GM18498 (cell line): Measurements from ENCODE around the gene NHERF1.

Experiments used
- ATAC-seq: cut with Tn5 transposase; IDR thresholded peaks from one replicate; pipeline ENCODE4 v1.9.1; 2021; ENCODE audit warnings: mild to moderate bottlenecking, moderate library complexity; ENCODE audit not compliant: unreplicated experiment

The NHERF1 gene

DNA sequence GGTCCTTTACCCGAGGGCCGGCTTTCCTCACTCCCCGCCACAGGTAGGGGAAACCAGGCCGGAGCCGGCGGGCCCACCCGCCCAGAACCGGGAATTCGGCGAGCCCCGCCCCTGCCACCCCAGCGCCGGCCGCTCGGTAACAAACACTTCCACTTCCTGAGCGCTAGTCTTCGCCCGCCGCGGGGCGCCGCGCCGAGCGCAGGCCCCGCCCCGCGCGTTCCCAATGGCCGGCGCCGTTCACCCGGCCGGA, 224 bp upstream of the NHERF1 start:
- no peak for ATAC-seq

DNA sequence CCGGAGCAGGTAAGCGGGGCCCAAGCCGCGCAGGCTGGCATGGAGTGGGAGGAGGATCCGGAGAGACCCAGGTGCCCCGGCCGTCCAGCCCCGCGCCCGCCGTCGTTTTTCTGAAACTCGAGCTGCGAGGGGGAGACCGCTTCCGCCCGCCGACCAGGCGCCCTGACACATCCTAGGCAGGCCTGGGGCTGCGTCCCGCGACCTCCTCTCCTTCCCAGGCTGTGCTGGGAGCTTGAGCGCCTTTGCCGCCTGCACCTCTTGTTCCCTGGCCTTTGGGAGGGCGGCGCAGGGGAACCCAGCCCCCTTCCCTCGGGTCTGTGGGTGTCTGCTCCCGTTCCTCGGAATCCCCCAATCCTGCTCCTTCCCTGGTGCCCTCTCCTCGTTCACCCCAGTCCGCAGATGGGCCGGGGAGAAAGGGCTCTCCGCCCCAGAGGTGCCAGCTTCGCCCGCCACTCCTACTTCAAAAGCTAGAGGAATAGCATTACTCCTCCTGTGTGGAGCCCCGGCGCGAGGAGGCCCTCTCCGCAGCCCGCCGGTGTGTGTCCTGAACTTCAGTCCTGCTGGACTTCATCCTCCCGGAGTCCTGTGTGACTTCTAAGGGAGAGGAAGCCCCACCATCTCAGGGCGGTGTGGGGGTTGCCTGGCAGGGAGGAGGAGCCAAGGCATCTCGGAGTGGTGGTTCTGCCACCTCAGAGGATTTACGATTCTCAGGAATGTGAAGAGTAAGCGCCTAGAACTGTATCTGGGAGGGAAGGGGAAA, 1.0 kb downstream of the NHERF1 start:
- ATAC-seq: peak; percentile 14

DNA sequence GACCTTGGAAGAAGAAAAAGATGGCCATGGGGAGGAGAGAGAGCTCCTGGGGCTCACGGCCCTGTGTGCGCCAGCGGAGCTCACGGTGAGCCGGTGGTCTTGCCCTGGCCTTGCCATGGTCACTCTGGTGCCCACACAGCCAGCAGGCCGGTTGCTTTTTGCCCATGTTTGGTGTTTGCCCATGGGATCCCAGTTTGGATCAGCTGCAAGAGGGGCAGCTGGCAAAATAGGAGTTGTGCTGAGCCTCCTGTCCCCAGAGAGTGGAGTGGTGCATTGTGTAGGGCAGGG, 1.6 kb downstream of the NHERF1 start:
- ATAC-seq: no peak

DNA sequence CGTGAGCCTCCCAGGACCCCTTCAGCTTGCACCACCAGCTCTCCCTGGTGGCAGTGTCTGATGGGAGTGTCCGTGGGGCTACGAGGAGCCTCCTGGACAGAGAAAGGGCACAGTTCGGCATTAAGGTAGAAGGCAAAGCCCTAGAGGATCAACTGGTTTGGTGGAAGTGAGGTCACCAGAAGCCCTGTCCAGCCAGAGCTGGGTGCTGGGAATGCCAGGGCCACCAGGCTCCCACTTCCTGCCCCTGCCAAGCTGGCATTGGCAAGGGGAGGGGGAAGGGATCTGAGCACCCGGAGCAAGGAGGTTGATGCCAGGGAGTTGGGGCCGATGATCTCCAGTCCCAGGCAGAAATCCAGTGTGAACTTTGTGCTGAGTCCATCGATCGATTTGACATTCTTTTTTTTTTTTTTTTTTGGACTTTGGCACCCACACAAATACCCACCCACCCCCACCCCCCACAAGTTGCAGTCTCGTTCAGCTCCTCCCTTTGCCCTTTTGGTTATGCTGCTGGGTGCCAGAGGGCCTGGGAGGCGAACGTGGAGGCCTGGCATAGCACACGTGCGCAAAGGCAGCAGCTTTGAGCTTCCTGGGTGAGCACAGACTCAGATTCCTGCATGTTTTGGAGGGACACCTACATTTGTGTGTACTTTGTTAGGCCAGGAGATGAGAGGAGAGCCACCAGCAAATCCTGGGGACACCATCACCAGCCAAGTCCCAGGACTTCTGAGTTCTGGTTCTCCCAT, 2.1 kb downstream of the NHERF1 start:
- no peak for ATAC-seq

DNA sequence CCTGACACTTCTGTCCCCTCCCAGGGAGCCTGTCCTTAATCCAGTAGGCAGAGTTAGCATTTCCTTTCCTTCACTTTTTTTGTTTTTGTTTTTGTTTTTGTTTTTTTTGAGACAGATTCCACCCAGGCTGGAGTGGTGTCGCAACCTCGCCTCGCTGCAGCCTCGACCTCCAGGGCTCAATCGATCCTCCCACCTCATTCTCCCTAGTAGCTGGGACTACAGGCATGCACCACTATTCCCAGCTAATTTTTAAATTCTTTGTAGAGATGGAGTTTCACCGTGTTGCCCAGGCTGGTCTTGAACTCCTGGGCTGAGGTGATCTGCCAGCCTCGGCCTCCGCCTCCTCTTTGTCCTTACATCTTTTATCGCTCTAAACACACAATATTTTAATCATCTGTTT, 4.0 kb downstream of the NHERF1 start:
- no peak for ATAC-seq

DNA sequence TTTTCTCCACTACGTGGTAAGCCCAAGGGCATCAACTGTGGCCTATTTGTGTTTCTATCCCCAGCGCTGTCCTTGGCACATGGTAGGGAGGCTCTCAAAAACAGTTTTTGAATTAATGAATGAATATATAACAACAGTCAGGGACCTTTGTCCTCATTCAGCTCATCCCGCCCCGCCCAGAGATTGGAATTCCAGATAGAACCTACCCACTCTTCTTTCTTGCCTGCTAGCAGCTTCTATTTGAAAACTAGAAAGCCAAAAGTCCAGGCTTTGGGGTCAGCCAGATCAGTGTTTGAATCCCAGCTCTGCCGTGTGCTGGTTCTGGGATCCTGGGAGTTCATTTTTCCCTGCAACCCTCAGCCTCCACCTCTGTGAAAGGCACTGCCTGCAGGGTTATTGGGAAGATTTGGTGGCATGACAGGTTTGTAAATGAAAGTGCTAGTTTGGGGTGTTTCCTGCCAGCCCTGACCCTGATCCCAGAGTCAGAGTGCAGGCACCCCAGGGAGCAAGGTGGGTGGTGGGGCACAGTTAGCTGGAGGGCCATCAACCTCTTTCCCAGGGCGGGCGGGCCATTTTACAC, 4.5 kb downstream of the NHERF1 start:
- ATAC-seq: no peak

DNA sequence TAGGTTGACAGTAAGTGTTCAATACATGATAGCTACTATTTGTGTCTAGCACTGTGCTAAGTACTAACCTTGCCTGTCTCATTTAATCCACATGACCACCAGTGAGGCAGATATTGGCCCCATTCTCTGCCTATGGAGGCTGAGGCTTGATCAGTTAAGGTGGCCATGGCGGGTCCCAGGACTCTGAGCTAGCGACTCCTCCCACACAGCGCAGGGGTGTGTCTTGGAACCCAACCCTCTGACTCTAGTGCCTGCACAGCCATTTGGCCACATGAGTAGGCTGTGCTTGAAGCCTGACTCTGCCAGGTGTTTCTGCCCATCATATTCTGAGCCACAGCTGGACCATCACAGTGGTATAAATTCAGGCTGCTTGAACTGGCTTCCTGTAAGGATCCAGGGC, 6.4 kb downstream of the NHERF1 start:
- ATAC-seq: no peak

DNA sequence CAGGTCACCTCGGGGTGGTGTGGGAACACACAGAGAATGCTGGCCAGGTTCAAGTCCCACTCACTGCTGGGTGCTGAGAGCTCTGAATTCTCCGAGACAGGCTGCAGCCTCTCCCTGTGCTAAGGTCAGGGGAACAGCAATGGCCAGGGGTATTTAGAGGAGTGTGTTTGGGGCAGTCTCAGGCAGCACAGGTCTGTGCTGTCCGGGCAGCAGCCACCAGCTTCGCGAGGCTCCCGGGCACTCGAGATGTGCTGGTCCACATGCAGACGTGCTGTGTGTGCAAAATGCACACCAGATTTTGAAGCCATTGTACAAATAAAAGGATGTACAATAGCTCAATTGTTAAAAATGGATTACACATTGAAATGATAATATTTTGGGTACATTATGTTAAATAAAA, 7.1 kb downstream of the NHERF1 start:
- no peak for ATAC-seq

DNA sequence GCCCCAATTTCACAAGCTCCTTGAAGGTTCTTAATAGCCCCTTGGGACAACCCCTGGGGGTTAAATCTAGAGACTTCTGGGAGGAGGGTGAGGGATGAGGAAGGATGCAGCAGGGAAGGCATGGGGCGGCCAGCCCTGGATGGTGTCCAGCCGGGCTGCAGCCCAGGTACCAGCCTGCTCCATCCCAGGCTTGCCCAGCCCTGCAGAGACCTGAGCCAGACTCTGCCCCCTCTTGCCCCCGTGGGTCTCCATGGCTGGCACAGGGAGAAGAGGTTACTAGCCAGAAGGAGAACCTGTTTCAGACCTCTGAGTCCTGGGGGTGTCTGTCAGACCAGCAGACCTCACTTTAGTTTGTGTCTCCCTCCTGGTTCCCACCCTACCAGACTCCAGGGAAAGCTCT, 8.5 kb downstream of the NHERF1 start:
- no peak for ATAC-seq

DNA sequence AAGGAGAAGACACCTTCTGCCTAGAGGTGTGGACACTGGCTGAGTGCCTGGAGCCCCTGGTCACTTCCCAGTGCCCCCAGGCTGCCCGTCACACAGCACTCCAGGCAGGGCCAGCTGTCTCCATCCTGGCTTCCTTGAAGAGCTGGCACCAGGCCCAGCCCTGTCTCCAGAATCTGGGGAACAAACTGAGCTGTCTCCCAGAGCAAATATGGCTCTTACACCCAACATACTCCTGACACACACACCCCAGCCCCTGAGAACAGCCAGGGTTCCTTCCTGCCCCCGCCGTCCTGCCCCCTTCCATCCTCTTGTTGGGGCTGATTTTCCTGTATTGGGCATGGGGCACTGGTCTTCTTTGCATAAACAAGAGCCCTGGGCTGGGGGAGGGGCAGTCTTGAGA, 9.1 kb downstream of the NHERF1 start:
- no peak for ATAC-seq

DNA sequence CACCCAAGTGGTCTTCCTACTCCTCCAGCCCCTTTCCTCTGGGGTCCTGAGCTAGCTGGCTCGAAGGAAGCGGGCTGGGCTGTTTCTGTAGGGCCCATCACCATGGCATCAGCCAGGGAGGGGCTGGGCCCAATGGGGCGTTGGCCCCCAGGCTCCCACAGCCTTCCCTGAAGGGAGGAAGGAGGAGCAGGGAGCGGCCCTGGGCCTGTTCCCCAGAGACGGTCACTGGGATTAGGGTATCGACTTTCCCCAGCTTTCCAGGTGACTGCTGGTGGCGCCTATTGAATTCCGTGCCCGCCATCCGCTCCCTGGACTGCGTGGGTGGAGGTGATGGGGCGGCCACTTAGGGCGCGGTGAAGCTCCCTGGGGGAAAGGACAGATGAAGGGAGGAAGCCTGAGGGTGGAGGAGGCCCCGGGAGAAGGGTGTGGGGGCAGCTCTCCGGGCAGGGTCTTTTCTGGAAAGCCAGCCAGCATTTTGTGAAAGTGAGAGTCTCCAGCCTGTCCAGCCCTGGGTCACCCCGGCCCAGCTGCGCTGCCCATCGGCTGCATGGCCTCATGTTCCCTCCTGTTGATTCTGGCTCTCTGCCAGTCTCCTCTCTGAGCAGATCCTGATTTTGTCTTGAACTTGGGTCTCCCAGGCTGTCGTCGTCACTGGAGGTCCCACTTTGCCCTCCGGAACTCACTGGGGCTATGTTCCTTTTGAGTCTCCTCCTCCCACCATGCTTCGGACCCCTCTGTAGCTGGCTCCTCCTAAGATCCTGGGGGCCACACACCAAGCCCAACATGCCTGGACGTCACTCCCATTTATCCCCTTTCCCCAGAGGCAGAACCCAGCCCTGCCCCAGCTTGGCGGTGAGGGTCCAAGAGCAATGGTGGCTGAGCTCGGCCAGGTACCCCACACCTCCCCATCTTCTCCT, 9.8 kb downstream of the NHERF1 start:
- no peak for ATAC-seq

DNA sequence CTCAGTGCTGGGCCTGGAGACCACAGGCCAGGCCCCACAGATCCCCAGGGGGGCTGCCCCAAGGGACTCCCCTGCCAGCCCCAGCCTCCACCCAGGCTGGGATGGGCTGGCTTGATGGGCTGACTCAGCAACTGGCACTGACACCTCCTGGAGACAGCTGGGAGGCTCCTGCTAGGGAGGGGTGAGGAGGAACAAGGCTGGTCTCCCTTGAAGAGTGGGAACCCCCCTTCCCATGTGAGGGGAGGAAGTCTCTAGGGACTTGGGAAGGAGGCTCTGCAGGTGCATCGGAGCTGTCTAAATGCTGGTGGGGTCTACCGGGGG, 10.4 kb downstream of the NHERF1 start:
- no peak for ATAC-seq

DNA sequence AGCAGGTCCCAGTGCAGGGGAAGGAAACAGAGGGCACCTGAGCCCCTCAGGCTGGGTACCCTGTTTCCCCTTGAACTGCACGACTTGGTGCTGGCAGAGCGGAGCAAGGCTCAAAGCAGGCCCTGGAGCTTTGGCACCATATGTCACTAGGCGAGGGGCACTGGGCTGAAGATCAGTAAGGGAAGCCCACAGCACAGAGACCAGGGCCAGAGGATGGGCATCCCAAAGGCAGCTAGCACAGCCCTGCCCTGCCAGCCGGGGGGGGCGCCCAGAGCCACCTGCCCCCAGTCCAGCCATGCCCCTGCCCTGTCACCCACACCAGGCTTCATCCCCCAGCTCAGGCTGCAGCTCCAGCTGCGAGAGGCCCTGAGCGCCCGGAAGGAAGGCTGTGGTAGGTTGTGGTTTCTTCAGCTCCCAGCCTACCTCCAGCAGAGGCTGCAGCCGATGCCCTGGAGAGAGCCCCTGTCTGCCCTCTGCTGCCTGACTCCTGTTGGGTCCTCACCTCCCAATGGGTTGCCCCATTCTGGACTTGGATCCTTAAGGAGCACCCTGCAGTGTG, 10.9 kb downstream of the NHERF1 start:
- peak; percentile 79 for ATAC-seq

DNA sequence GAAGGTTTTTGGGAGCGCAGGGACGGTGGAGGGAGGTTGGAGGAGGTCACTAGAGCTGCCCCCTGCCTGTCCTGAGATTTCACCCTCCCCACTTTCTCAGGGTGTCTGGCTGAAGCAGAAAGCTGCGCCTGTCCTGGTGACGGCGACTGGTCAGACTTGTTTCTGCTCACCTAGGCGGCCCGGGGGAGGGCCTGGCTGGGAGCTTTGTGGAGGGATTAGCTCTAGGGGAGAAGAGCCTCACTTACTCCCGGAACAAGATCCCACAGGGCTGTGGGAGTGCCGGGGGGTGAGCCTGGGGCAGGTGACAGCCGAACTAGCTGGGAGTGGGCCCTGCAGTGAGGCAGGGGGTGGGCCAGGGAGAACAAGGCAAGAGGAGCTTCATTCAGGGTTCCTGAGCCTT, 11.5 kb downstream of the NHERF1 start:
- no peak for ATAC-seq

DNA sequence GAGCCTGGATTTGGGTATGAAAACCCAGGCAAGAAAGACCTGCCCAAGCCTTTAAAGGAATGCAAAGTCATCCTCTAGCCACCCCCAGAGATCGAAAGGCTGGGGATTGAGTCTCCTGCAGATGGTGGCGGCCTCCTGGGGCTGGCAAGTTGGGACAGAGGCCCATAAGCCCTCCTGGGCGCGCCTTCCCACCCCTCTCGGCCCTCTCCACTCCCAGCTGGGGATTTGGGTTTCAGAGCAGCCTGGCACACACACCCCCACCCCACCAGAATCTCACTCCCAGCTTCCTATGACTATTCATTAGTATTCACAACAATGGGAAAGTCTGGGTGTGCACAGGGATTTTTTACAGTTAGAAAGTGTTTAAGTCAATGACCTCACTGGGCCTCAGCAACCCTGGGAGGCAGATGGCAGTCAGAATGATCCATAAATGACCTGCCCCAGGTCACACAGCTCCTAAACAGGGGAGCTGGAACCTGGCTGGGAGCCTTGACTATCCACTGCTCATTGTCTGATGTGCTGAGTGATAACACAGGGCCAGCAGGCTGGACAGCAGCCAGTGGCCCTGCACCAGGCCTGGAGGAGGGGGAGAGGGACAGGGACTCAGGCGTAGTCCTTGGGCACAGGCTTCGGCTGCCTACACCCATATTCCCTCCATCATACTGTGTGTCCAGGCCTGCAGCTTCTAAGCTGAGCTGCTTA, 12.1 kb downstream of the NHERF1 start:
- no peak for ATAC-seq

DNA sequence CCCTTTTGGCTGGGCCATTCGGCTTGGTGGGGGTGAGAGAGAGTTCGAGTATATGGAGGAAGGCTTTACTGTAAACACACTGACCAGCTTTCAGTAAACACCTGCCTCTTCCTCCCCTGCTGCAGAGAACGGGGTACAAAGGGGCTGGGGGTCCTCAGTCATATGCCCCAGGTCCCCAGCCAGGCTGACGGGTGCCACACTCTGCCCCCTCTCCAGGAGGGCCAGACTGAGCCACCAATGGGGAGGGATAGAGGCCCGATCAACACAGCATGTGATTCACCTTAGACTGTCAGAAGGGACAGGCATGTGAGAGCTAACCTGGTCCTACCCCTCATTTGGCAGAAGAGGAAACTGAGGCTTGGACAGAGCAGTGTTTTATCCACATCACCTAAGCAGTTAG, 13.0 kb downstream of the NHERF1 start:
- no peak for ATAC-seq

DNA sequence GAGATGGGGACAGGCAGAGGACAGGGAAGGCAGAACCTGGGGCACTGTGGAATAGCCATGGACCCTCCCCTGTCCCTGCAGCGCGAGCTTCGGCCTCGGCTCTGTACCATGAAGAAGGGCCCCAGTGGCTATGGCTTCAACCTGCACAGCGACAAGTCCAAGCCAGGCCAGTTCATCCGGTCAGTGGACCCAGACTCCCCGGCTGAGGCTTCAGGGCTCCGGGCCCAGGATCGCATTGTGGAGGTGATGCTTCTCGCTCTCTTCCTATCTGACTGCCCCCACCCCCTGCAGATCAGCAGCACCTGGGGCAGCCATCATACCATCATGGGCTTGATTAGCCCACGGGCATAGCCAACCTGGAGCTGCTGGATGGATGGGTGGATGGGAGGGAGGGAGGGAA, 13.5 kb downstream of the NHERF1 start:
- ATAC-seq: no peak

DNA sequence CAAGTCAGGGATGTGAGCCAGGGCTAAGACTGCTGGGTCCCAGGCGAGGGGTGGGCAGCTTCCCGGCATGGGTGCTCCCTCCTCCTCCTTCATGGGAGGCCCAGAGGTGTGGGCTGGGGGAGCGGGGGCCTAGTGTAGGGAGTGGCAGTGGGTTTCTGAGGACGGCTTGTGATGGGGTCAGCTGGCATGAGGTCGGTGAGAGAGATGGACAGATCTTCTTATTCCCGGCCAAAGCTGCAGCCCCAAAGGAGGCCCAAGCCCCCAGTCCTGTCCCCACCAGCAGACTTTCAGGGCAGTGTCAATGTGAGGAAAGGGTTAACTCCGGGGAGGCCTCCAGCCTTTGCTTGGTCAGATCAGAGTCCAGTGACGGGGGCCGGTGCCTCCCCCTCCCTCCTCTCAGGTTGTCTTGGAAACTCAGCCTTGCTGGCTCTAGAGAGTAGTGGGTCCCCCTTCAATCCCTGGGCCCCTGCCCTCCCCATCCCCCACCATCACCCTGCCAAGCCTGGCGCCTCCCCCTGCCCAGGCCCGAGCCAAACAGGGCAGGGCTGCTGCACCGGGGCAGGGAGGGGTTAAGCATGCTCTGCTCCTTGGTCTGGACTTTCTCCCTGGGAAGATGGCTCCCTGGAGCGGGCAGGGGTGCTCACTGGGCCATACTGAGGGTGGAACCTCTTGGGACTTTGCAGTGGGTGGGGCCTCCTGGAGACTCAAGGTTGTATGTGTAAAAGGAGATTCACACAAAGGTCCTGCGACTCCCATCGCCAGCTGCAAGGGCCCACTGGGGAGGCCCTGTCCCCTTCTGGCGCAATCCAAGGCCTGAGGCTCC, 15.3 kb downstream of the NHERF1 start:
- ATAC-seq: no peak

DNA sequence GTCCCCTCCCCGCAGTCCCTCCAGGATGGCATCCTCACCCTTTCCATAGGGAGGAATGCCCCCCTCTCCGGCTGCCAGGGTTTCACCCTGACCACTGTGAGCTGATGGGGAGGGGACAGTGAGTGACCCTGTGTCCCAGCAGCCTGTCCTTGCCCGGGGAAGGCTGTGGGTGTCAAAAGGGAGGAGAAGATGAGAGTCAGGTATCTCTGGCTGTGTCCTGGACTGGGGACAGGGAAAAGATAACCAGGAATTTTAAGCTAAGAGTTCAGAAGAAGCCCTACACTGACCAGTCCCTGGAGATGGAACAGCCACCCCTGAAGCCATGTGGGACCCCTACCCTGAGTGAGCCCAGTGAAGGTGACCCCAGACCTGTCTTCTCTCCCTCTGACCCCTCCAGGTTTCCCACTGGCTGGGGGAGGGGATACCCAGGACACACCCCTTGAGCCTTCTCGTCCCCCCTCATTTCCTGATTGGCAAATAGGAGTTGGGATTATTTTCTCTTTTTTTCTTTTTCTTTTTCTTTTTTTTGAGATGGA, 16.4 kb downstream of the NHERF1 start:
- ATAC-seq: no peak

DNA sequence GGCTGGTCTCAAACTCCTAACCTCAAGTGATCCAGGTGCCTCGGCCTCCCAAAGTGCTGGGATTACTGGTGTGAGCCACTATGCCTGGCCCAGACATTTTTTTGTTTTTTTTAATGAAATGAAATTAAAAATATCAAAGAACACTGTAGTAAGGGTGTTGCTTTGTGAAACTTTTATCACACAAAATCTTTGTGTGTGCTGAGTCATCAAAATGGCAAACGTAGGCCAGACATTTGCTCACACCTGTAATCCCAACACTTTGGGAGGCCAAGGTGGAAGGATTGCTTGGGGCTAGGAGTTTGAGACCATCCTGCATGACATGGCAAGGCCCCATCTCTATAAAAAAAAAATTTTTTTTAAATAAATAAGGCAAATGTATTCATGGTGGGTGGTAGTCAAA, 18.0 kb downstream of the NHERF1 start:
- no peak for ATAC-seq
